Measurements from ENCODE around the gene SLC66A2.

Gene SLC66A2

DNA sequence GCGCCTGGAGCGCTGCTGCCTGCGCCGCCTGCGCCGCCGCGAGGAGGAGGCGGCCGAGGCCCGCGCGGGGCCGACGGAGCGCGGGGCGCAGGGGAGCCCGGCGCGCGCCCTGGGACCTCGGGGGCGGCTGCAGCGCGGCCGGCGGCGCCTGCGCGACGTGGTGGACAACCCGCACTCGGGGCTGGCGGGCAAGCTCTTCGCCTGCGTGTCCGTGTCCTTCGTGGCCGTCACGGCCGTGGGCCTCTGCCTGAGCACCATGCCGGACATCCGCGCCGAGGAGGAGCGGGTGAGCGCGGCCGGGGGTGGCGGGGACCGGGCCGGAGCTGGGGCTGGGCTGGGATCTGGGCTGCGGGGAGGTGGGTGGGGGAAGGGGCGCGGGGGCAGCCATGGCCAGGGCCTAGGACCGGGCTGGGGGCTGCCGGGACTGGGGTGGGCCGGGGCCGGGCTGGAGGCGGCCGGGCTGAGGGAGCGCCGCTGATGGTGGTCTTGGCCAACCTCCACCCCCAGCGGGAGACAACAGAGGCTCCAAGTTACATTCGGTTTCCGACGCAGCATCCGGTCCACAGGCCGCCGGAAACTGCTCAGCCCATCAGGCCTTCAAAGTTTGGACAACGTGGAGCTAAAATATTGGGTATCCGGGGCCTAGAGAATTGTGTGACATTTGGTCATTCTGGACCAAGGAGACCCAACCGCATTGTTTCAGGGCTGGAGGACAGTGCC is 87.3 kb downstream of the SLC66A2 start:
- DNase-seq, result no peak

- no peak for DNase-seq
Measured at GRCh38 chr18:79863161-79864005, 88.1 kb downstream of the SLC66A2 start.

DNA sequence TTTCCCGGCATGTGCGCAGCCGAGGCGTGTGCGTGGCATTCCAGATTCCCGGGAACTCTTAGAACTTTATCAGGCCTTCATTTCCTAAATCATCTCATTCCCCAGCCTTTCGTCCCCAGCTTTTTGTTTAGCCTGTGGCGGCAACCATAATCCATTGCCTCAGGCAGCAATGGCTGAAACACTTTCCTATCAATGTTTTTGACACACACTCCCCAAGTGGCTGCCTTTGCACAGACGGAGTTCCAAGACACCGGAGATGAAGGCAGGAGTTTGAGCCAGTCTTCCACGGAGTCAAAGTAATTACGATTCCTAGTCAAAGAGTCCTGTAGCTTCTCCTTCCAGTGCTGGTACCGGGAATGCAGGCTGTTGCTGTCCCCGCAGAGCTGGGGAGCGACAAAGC is 88.9 kb downstream of the SLC66A2 start:
- DNase-seq, result no peak

GRCh38 chr18:79861687-79862086 is 89.8 kb downstream of the SLC66A2 start:
- DNase-seq, result no peak

DNA sequence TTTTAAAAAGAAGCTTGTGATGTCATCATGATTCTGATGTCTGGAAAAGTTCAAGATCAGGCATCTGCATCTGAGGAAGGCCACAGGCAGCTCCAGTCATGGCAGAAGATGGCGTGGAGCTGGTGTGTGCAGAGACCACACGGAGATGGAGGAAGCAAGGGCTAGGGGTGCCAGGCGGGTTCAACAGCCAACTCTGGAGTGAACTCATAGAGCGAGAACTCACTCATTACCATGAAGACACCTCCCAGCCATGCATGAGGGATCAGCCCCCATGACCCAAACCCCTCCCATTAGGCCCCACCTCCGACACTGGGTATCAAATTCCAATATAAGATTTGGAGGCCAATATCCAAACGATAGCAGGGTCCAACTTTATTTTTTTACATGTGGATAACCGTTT is 92.1 kb downstream of the SLC66A2 start:
- DNase-seq, result no peak

GRCh38 chr18:79857082-79857671 is 94.3 kb downstream of the SLC66A2 start:
- DNase-seq, result peak; percentile 35

DNA sequence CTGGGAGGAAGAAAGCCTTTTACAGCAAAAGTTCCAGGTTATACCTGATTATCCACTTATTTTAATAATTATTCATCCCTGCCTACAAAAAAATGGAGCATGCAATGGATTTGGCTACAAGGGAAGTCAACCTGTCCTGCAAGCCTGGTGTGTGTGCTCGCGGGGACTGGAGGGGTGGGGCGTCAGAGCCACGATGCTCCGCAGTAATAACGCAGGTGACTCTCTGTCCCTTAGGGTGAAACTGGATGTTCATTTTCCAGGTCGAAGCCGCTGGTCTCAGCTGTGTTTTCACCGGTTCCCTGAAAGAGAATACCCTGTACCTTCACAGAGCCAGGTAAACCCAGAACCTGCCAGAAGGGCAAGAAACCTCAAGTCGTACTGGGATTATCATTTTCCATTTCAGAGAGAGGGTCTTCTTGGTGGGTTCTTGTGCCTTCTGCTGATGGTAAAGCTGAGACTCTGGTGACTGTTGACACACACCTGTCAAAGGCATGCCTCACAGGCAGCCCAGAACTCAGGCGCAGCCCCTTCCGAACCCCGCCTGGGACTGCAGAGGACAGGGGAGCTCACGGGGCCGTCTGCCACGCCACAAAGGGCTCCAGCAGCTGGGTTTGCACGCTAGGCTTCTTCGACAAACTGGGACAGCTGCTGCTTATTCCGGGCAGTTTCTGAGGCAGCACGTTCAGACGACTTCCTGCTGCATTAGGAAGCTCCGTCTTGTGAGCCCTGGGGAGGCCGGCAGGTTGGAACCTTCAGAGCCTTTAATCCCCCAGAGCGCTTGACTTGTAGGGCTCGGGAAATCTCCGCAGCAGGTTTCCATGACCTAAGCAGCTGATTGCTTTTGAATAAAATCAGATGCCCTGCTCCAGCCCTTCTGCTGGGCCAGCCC is 95.1 kb downstream of the SLC66A2 start:
- peak; percentile 6 for DNase-seq

- no peak for DNase-seq
Measured at GRCh38 chr18:79855147-79855933, 96.1 kb downstream of the SLC66A2 start.

DNA sequence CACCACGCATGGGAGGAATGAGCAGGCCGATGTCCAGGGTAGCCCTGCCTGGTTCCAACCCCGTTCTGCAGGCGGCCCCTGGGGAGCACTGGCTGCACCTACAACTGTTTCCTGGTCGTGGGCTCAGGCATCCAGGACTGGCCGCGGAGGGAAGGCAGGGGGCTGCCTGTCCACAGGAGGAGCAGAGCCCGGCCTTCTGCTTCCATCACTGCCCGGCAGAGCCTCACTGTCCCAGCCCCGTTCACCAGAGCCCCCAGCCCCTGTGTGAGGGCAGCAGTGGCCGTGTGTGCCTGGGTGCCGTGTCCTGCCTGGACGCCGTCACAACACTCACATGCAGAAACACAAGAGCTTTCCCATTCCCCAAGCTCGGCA is 97.5 kb downstream of the SLC66A2 start:
- no peak for DNase-seq

DNA sequence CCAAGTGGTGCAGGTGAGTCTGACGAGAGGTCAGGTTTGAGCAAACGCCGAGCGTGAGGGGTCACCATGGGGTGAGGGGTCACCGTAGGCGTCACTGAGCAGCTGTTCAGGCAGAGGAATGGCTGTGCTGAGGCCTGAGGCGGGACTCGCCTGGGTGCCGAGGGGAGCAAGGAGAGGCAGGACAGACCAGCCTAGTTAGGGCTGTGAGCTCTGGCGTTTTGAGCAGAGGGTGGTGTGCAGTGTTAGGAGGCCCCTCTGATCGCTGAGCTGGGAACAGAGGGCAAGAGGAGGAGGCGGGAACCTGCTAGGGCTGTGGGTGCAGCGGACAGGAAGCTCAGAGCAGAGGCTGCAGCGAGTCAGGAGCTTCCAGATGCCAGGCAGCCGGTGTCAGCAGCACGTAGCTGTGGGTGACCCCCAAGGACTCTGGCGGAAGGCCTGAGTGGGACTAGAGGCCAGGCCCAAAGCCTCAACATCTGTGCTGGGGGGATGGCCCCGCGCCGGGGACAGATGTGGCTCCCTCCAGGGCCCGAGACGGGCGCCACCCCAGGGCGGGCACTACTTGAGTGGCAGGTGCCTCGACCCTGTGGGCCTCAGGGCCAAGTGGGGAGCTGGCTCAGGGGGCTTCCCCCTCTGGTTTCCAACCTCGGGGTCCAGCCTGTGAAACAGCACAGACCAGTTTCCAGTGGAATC is 98.0 kb downstream of the SLC66A2 start:
- no peak for DNase-seq

GRCh38 chr18:79852561-79853302 is 98.7 kb downstream of the SLC66A2 start:
- no peak for DNase-seq
